Vagina (tissue), 2 donors: ENCODE results near the gene ZNRF1. TPM values are rescaled to one million over a fixed set of nuclear protein-coding genes. Genes with fewer than 3 reads are reported as not detected.
A peak's percentile ranks its signal among the peaks of the same experiment; 100 is the strongest.
"Not testable (repeated sequence)": the region's sequence is repeated elsewhere in the genome, so short reads cannot be mapped to it uniquely, and the experiment has no call there.

Experiments used
- DNase-seq, 2 donors: peaks; one replicate each; pipeline ENCODE4 v3.0.0-alpha.2; 2017; ENCODE audit errors: extremely low spot score in 2 of 2
- H3K27ac ChIP-seq: fragments of 200-600 bp; sonication (generic); one replicate; pipeline ENCODE4 v1.5.1; 2019
- H3K27me3 ChIP-seq: fragments of 200-600 bp; sonication (generic); one replicate; pipeline ENCODE4 v1.5.1; 2019
- H3K36me3 ChIP-seq, 2 donors: fragments of 200-600 bp; sonication (generic); one replicate each; pipeline ENCODE4 v1.5.1; 2017 to 2019
- H3K4me1 ChIP-seq: fragments of 200-600 bp; sonication (generic); one replicate; pipeline ENCODE4 v1.5.1; 2019
- H3K4me3 ChIP-seq, 2 donors: fragments of 200-600 bp; sonication (generic); 1 replicate in 1 of 2; 2 replicates in 1 of 2; pipeline ENCODE4 v1.5.1; 2016 to 2019
- H3K9me3 ChIP-seq: fragments of 200-600 bp; sonication (generic); one replicate; pipeline ENCODE4 v1.5.1; 2019
- CTCF ChIP-seq, 3 experiments: fragments of 450-650 bp in 2 of 3; fragments of 200-600 bp in 1 of 3; sonication (generic) in 1 of 3; IDR thresholded peaks; one replicate each; pipeline ENCODE4 v1.5.1; 2017 to 2019; ENCODE audit warnings: antibody characterized with exemption in 3 of 3, mild to moderate bottlenecking in 2 of 3, moderate library complexity in 2 of 3
- POLR2A ChIP-seq, 2 donors: fragments of 450-650 bp; IDR thresholded peaks; one replicate each; pipeline ENCODE4 v1.6.1; 2017; ENCODE audit warnings: antibody characterized with exemption in 2 of 2, mild to moderate bottlenecking in 2 of 2, moderate library complexity in 2 of 2
- POLR2AphosphoS5 ChIP-seq, 2 donors: sonication (generic); formaldehyde crosslinking; IDR thresholded peaks; one replicate each; pipeline ENCODE4 v1.9.0; 2017; ENCODE audit warnings: antibody characterized with exemption in 2 of 2, mild to moderate bottlenecking in 2 of 2, low read depth in 1 of 2; ENCODE audit not compliant: insufficient read depth in 1 of 2
- intact Hi-C: fragments of 100-400 bp; cut with DNase I; formaldehyde crosslinking; loops from one replicate; pipeline ENCODE4 v1.15.1; 2023
- total RNA-seq: library from RNA; depleted of rRNA; stranded (reverse); fragments of >200 nt; gene quantifications from one replicate; pipeline ENCODE4 v1.2.3, GENCODE V29; 2016

Gene ZNRF1
- total RNA-seq, 1 donor from 2014 or later = 20.1 TPM

DNA sequence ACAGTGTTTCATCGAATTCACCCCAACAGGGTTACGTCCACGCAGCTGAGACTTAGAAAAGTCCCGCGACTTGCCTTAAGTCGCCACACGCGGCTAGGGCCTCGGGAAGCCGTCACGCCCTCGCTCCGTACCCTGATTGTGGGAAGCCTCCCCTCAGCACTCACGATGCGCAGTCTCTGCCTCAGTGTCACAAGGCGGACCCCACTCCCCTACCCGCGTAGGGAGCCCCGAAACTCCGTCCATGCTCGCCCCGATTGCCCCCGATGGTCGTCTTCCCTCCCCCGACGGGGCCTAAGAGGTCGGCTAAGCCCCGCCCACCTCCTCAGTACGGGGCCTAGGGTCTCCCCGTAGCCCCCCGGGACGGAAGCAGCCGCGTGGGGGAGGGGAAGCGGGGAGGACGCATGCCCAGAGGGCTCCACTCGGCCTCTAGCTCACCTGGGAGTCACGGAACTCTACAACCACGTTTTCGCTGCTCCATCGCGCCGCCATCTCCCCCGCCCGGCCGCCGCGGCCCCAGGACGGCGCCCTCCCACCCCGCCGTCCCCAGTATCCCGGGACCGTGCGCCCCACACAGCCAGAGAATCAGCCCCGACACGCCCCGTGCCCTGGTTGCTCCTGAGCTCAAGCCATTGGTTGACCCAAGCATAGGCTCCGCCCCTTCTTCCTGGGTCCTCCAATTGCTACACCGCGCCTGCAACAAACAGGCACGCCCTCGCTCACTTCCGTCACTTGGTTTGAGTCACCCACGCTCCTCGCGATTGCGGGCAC lies 14.1 kb upstream of the ZNRF1 start, which contains the start of gene WDR59:
TSS of gene WDR59 (minus strand) at position 595 of the 768 bp plus-strand sequence. CDS start at position 489, 106 bp downstream.
- peak within 1 kb of the TSS; percentile 71 for H3K27ac ChIP-seq
- H3K4me1 ChIP-seq = peaks cover 23% of the 10 kb centered on the region
- no peaks in the 10 kb centered on the region for H3K9me3 ChIP-seq
- H3K4me3 ChIP-seq = peak within 1 kb of the TSS; percentile 65 to 73
- DNase-seq = peak; percentile 98 to 99
- H3K27me3 ChIP-seq = no peaks in the 10 kb centered on the region
- H3K36me3 ChIP-seq = no peaks in the 10 kb centered on the region
- intact Hi-C loops = no loop called here
- TF ChIP-seq CTCF (IDR thresholded peaks at IDR 0.05) (no peak), POLR2AphosphoS5 (IDR thresholded peaks at IDR 0.05; ENCODE audit: insufficient read depth in 1 of 2, low read depth in 1 of 2) (peak; percentile 87 to 91), POLR2A (IDR thresholded peaks at IDR 0.05) (peak in 1 of 2 donors; percentile 56)

DNA sequence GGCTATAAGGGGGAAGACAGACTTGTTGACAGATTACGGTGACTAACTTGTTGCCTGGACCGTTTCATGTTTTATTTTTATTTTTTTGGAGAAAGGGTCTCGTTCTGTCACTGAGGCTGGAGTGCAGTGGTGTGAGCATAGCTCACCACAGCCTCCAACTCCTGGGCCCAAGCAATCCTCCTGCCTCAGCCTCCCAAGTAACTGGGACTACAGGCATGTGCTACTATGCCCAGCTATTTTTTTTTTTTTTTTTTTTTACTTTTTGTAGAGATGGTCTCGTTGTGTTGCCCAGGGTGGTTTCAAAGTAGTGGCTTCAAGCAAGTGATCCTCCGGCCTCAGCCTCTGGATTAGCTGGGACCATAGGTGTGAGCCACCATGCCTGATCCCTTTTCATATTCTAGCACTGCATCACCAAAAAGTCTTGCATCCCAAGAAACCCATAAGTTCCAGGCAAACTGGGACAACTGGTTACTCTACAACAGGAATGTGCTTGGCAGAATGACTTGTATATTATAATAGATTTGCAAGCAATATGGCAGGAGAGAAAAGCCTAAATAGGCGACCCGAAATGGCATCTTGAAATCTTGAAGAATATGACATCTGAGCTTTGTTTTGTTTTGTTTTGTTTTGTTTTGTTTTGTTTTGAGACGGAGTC lies 11.7 kb upstream of the ZNRF1 start:
- no peaks in the 10 kb centered on the region for H3K36me3 ChIP-seq
- no peak for TF ChIP-seq POLR2AphosphoS5 (IDR thresholded peaks at IDR 0.05; ENCODE audit: insufficient read depth in 1 of 2, low read depth in 1 of 2)
- TF ChIP-seq POLR2A (IDR thresholded peaks at IDR 0.05) = no peak
- TF ChIP-seq CTCF (IDR thresholded peaks at IDR 0.05) = no peak
- intact Hi-C loops = no loop called here

GRCh38 chr16:74989864-74990263 lies 9.0 kb upstream of the ZNRF1 start:
- H3K27ac ChIP-seq, H3K27me3 ChIP-seq, H3K36me3 ChIP-seq, intact Hi-C loops, H3K9me3 ChIP-seq, DNase-seq, H3K4me1 ChIP-seq, H3K4me3 ChIP-seq: not testable (repeated sequence)

More for the DNA sequence above, 11.7 kb upstream of the ZNRF1 start:
- Histone ChIP-seq H3K27ac (no peak overlapping the region), H3K4me1 (peaks cover 25% of the 10 kb centered on the region), H3K4me3 (no peak overlapping the region), H3K9me3 (no peaks in the 10 kb centered on the region), H3K27me3 (no peaks in the 10 kb centered on the region)
- DNase-seq = no peak

GRCh38 chr16:74990832-74991231 lies 8.0 kb upstream of the ZNRF1 start:
- H3K4me3 ChIP-seq = no peak overlapping the region
- intact Hi-C loops = no loop called here
- no peaks in the 10 kb centered on the region for H3K9me3 ChIP-seq
- TF ChIP-seq CTCF (IDR thresholded peaks at IDR 0.05) (no peak), POLR2A (IDR thresholded peaks at IDR 0.05) (no peak), POLR2AphosphoS5 (IDR thresholded peaks at IDR 0.05; ENCODE audit: insufficient read depth in 1 of 2, low read depth in 1 of 2) (no peak)
- peaks cover 6% of the 10 kb centered on the region for H3K4me1 ChIP-seq
- H3K36me3 ChIP-seq = no peaks in the 10 kb centered on the region
- no peak overlapping the region for H3K27ac ChIP-seq
- DNase-seq = no peak
- H3K27me3 ChIP-seq = no peaks in the 10 kb centered on the region

GRCh38 chr16:74991268-74991592 lies 7.6 kb upstream of the ZNRF1 start:
- no peak for DNase-seq
- no peak overlapping the region for H3K4me3 ChIP-seq
- H3K4me1 ChIP-seq = peaks cover 6% of the 10 kb centered on the region
- TF ChIP-seq CTCF (IDR thresholded peaks at IDR 0.05) (no peak), POLR2A (IDR thresholded peaks at IDR 0.05) (no peak)
- no peaks in the 10 kb centered on the region for H3K9me3 ChIP-seq
- no peaks in the 10 kb centered on the region for H3K36me3 ChIP-seq
- peak overlapping the region; percentile 69 for H3K27ac ChIP-seq
- intact Hi-C loops = no loop called here
- H3K27me3 ChIP-seq = no peaks in the 10 kb centered on the region
